Left ventricle myocardium inferior (tissue), 1 donor: ENCODE data around the gene PDK2. TPM values are rescaled to one million over a fixed set of nuclear protein-coding genes. Genes with fewer than 3 reads are reported as not detected.

Source experiments
- DNase-seq: peaks from one replicate; pipeline ENCODE4 v3.0.0-alpha.2; 2020
- H3K27ac ChIP-seq: fragments of 200-600 bp; replicated peaks from 2 replicates; pipeline ENCODE4 v1.8.0; 2021
- H3K27me3 ChIP-seq: fragments of 200-600 bp; 2 replicates; pipeline ENCODE4 v1.8.0; 2021; ENCODE audit warnings: low read depth
- H3K36me3 ChIP-seq: fragments of 200-600 bp; 2 replicates; pipeline ENCODE4 v1.8.0; 2021
- H3K4me1 ChIP-seq: fragments of 200-600 bp; 2 replicates; pipeline ENCODE4 v1.8.0; 2021
- H3K4me3 ChIP-seq: fragments of 200-600 bp; 2 replicates; pipeline ENCODE4 v1.8.0; 2021; ENCODE audit warnings: mild to moderate bottlenecking, moderate library complexity
- H3K9me3 ChIP-seq: fragments of 200-600 bp; replicated peaks from 2 replicates; pipeline ENCODE4 v1.8.0; 2021
- CTCF ChIP-seq: fragments of 200-600 bp; IDR thresholded peaks from 2 replicates; pipeline ENCODE4 v1.8.0; 2021; ENCODE audit warnings: antibody characterized with exemption, mild to moderate bottlenecking, borderline replicate concordance
- intact Hi-C: fragments of 100-400 bp; cut with micrococcal nuclease; formaldehyde crosslinking; loops from one replicate; pipeline ENCODE4 v1.11.0; 2022
- total RNA-seq: library from RNA; stranded (reverse); fragmentation: NEBNext Ultra II Directional; extraction: Animal tissue kit (Norgen Biotek cat#: 25700); gene quantifications from one replicate; pipeline ENCODE4 v1.2.1, GENCODE V29; 2021
- donor health status: DM: no; HTN: yes; CAD: no; lungs with severe emphysema.

PDK2 gene
- total RNA-seq, 1 donor from 2014 or later: 206 TPM

GRCh38 chr17:50093807-50094206 lies 1.3 kb upstream of the PDK2 start:
- TF ChIP-seq CTCF: no peak
- Histone ChIP-seq H3K27ac (peak overlapping the region; percentile 97), H3K4me3 (no peak overlapping the region), H3K9me3 (no peaks in the 10 kb centered on the region), H3K4me1 (peaks cover 48% of the 10 kb centered on the region), H3K27me3 (no peaks in the 10 kb centered on the region), H3K36me3 (peaks cover 26% of the 10 kb centered on the region)
- intact Hi-C loops: loop anchor here (10.0 kb wide), 1 partner anchor 71 kb away; the partner anchor contains the start of gene SGCA
- DNase-seq: no peak

GRCh38 chr17:50094243-50094752 lies 853 bp upstream of the PDK2 start:
- peak; percentile 92 for DNase-seq
- Histone ChIP-seq H3K36me3 (peaks cover 27% of the 10 kb centered on the region), H3K4me1 (peaks cover 53% of the 10 kb centered on the region), H3K9me3 (no peaks in the 10 kb centered on the region), H3K27ac (peak overlapping the region; percentile 97), H3K4me3 (peak overlapping the region; percentile 99), H3K27me3 (no peaks in the 10 kb centered on the region)
- intact Hi-C loops: loop anchor here (10.0 kb wide), 1 partner anchor 71 kb away; the partner anchor contains the start of gene SGCA
- TF ChIP-seq CTCF: peak; percentile 96

- no peak for TF ChIP-seq CTCF
- DNase-seq: no peak
- intact Hi-C loops: loop anchor here (10.0 kb wide), 1 partner anchor 69 kb away; the partner anchor contains the start of gene SGCA
Measured at GRCh38 chr17:50095626-50096037, 481 bp downstream of the PDK2 start.

GRCh38 chr17:50096092-50096491 lies 941 bp downstream of the PDK2 start:
- peaks cover 70% of the 10 kb centered on the region for H3K4me1 ChIP-seq
- TF ChIP-seq CTCF: no peak
- H3K9me3 ChIP-seq: no peaks in the 10 kb centered on the region
- no peaks in the 10 kb centered on the region for H3K27me3 ChIP-seq
- peaks cover 37% of the 10 kb centered on the region for H3K36me3 ChIP-seq
- no peak for DNase-seq
- peak overlapping the region; percentile 97 for H3K27ac ChIP-seq
- peak overlapping the region; percentile 99 for H3K4me3 ChIP-seq
- intact Hi-C loops: loop anchor here (10.0 kb wide), 1 partner anchor 69 kb away; the partner anchor contains the start of gene SGCA

More at GRCh38 chr17:50095626-50096037, 481 bp downstream of the PDK2 start:
- Histone ChIP-seq H3K27ac (peak overlapping the region; percentile 97), H3K27me3 (no peaks in the 10 kb centered on the region), H3K4me1 (peaks cover 65% of the 10 kb centered on the region), H3K9me3 (no peaks in the 10 kb centered on the region), H3K36me3 (peaks cover 34% of the 10 kb centered on the region), H3K4me3 (peak overlapping the region; percentile 99)

- H3K27me3 ChIP-seq: no peaks in the 10 kb centered on the region
- peaks cover 74% of the 10 kb centered on the region for H3K4me1 ChIP-seq
- peak overlapping the region; percentile 99 for H3K4me3 ChIP-seq
- no peak for TF ChIP-seq CTCF
- peaks cover 40% of the 10 kb centered on the region for H3K36me3 ChIP-seq
- peak overlapping the region; percentile 97 for H3K27ac ChIP-seq
- H3K9me3 ChIP-seq: no peaks in the 10 kb centered on the region
- no peak for DNase-seq
- intact Hi-C loops: loop anchor here (10.0 kb wide), 1 partner anchor 68 kb away; the partner anchor contains the start of gene SGCA
Measured at GRCh38 chr17:50096758-50097157, 1.6 kb downstream of the PDK2 start.
